K562 (cell line): ENCODE results near the gene SLIT1. TPM values are rescaled to one million over a fixed set of nuclear protein-coding genes. Genes with fewer than 3 reads are reported as not detected.

ENCODE experiments used
- ATAC-seq: fragments of 200-7000 bp; cut with Tn5 transposase; 3 replicates; pipeline ENCODE4 v1.9.1; 2020; ENCODE audit warnings: moderate library complexity
- BruUV-seq: library from RNA; stranded (reverse); fragments of 400-500 nt; replicated peaks from 2 replicates; lab custom pipeline; 2021; lab: Mats Ljungman, UMichigan
- CTCF ChIA-PET: fragments of 300-600 bp; formaldehyde crosslinking; extraction: SDS; loops from one replicate; lab custom pipeline; 2021; ENCODE audit warnings: low intra/inter-chr PET ratio; lab: Yijun Ruan, JAX
- POLR2A ChIA-PET: fragments of 300-600, 350-650 bp; sonication (Branson Sonifier 250); formaldehyde crosslinking; extraction: SDS; loops from one replicate; lab custom pipeline; 2021; ENCODE audit warnings: antibody characterized with exemption, inconsistent platforms; lab: Yijun Ruan, JAX
- DNase-seq, 4 experiments: peaks; one replicate each; pipeline versions ENCODE4 v3.0.0 to v3.0.0-alpha.2; 2011 to 2018; ENCODE audit warnings: low spot score in 3 of 4, mixed read lengths in 3 of 4; ENCODE audit errors: extremely low read depth in 1 of 4
- FAIRE-seq: peaks from 2 replicates; lab custom pipeline; 2011; peaks lifted over from hg19 to GRCh38; lab: Jason Lieb, UNC
- H2AFZ ChIP-seq: 2 replicates; pipeline ENCODE4 v1.6.0; 2011; ENCODE audit warnings: low read depth, low read length, control low read depth, inconsistent platforms
- H3K27ac ChIP-seq: fragments of 200-600 bp; 3 replicates; pipeline ENCODE4 v1.8.0; 2011; ENCODE audit warnings: low read depth, mild to moderate bottlenecking, control low read depth, inconsistent platforms, low read length, moderate library complexity, mixed read lengths; ENCODE audit errors: extremely low read depth
- H3K27me3 ChIP-seq, 2 experiments: fragments of 300-600 bp in 1 of 2; 2 replicates in 1 of 2; 3 replicates in 1 of 2; pipeline versions ENCODE4 v1.6.0 to v1.8.0; 2011; ENCODE audit warnings: inconsistent platforms in 2 of 2, low read length in 2 of 2, mild to moderate bottlenecking in 1 of 2, mixed read lengths in 1 of 2, moderate library complexity in 1 of 2; ENCODE audit not compliant: control insufficient read depth in 2 of 2, insufficient read depth in 2 of 2
- H3K36me3 ChIP-seq: fragments of 300-600 bp; 3 replicates; pipeline ENCODE4 v1.8.0; 2011; ENCODE audit warnings: mild to moderate bottlenecking, low read length, inconsistent platforms; ENCODE audit not compliant: control insufficient read depth, insufficient read depth
- H3K4me1 ChIP-seq, 2 experiments: fragments of 200-600 bp in 1 of 2; replicated peaks in 1 of 2; 2 replicates in 1 of 2; 3 replicates in 1 of 2; pipeline versions ENCODE4 v1.5.1 to v1.8.0; 2011; ENCODE audit warnings: inconsistent platforms in 2 of 2, low read length in 2 of 2, mild to moderate bottlenecking in 1 of 2, mixed read lengths in 1 of 2, moderate library complexity in 1 of 2; ENCODE audit not compliant: control insufficient read depth in 2 of 2, insufficient read depth in 2 of 2
- H3K4me2 ChIP-seq: 2 replicates; pipeline ENCODE4 v1.6.1; 2011; ENCODE audit warnings: low read length, control low read depth, inconsistent platforms, mixed read lengths; ENCODE audit not compliant: insufficient read depth
- H3K4me3 ChIP-seq: fragments of 200-600 bp; sonication (generic), shearing (Covaris generic); 2 replicates; pipeline ENCODE4 v1.5.1; 2016; ENCODE audit warnings: control low read depth, inconsistent platforms
- H3K79me2 ChIP-seq: fragments of 200-600 bp; 3 replicates; pipeline ENCODE4 v1.8.0; 2011; ENCODE audit warnings: low read length, inconsistent platforms; ENCODE audit not compliant: control insufficient read depth, insufficient read depth
- H3K9ac ChIP-seq, 2 experiments: 2 replicates each; pipeline versions ENCODE4 v1.6.0 to v1.6.1; 2011; ENCODE audit warnings: low read depth in 2 of 2, low read length in 2 of 2, control low read depth in 1 of 2, inconsistent platforms in 1 of 2, mild to moderate bottlenecking in 1 of 2, mixed read lengths in 1 of 2; ENCODE audit not compliant: insufficient read depth in 1 of 2
- H3K9me1 ChIP-seq: one replicate; pipeline ENCODE4 v1.6.0; 2011; ENCODE audit warnings: inconsistent platforms, mild to moderate bottlenecking, low read length, moderate library complexity; ENCODE audit not compliant: control insufficient read depth, insufficient read depth
- H3K9me3 ChIP-seq: replicated peaks from 2 replicates; pipeline ENCODE4 v1.5.1; 2011; ENCODE audit warnings: low read depth, low read length, inconsistent platforms; ENCODE audit not compliant: control insufficient read depth, insufficient read depth
- H4K20me1 ChIP-seq: replicated peaks from 2 replicates; pipeline ENCODE4 v1.6.1; 2011; ENCODE audit warnings: low read length, inconsistent platforms, mixed read lengths; ENCODE audit not compliant: control insufficient read depth, insufficient read depth
- ARID1B ChIP-seq: fragments of 450-650 bp; IDR thresholded peaks from 2 replicates; pipeline ENCODE4 v1.6.1; 2016; ENCODE audit warnings: antibody characterized with exemption, mild to moderate bottlenecking, inconsistent platforms
- CEBPB ChIP-seq: fragments of 450-650 bp; IDR thresholded peaks from 2 replicates; pipeline ENCODE4 v1.6.1; 2016; ENCODE audit warnings: missing genetic modification characterization, missing compliant biosample characterization
- CHD4 ChIP-seq: fragments of 200-600 bp; sonication (generic); IDR thresholded peaks from 3 replicates; pipeline ENCODE4 v1.6.1; 2012; ENCODE audit warnings: low read depth, mild to moderate bottlenecking, mixed read lengths, low read length, inconsistent platforms; ENCODE audit not compliant: insufficient read depth, insufficient replicate concordance, poor library complexity, severe bottlenecking
- EZH2 ChIP-seq: IDR thresholded peaks from 2 replicates; pipeline ENCODE4 v1.6.1; 2012; ENCODE audit warnings: low read depth, mild to moderate bottlenecking, inconsistent platforms, low read length, borderline replicate concordance
- FOXJ2 ChIP-seq: fragments of 200-800 bp; sonication (Bioruptor generic); IDR thresholded peaks from 2 replicates; pipeline ENCODE4 v1.6.1; 2016; ENCODE audit warnings: missing genetic modification characterization, missing compliant biosample characterization
- HMGN3 ChIP-seq: IDR thresholded peaks from 2 replicates; pipeline ENCODE4 v1.6.1; 2011; ENCODE audit warnings: borderline replicate concordance, low read depth, mild to moderate bottlenecking, mixed read lengths, low read length; ENCODE audit not compliant: insufficient read length; ENCODE audit errors: extremely low read depth
- RAD21 ChIP-seq, 2 experiments: fragments of 250-450 bp in 1 of 2; fragments of 450-650 bp in 1 of 2; sonication (Bioruptor Pico) in 1 of 2; formaldehyde crosslinking in 1 of 2; IDR thresholded peaks in 1 of 2; conservative IDR thresholded peaks in 1 of 2; 2 replicates each; pipeline versions ENCODE4 v1.4.0 to v1.8.0; 2020 to 2022; ENCODE audit warnings: mild to moderate bottlenecking in 2 of 2, moderate library complexity in 1 of 2
- SP1 ChIP-seq: sonication (generic); formaldehyde crosslinking; IDR thresholded peaks from 2 replicates; pipeline ENCODE4 v1.8.1; 2022; ENCODE audit warnings: mild to moderate bottlenecking, missing genetic modification reagents
- SREBF2 ChIP-seq: sonication (generic); formaldehyde crosslinking; IDR thresholded peaks from 2 replicates; pipeline ENCODE4 v1.4.0; 2020; ENCODE audit warnings: mild to moderate bottlenecking, missing genetic modification reagents
- TFAM ChIP-seq: fragments of 250-450 bp; sonication (Bioruptor Pico); conservative IDR thresholded peaks from 2 replicates; pipeline ENCODE4 v1.5.0; 2021; ENCODE audit warnings: mild to moderate bottlenecking, moderate library complexity
- ZNF384 ChIP-seq: IDR thresholded peaks from 2 replicates; pipeline ENCODE4 v1.6.1; 2012; ENCODE audit warnings: low read depth, low read length, improper control_type of control experiment
- ZNF551 ChIP-seq: fragments of 250-450 bp; sonication (Bioruptor Pico); IDR thresholded peaks from 2 replicates; pipeline ENCODE4 v1.5.0; 2021; ENCODE audit warnings: mild to moderate bottlenecking, moderate library complexity
- WGBS: fragments of 100-300 bp; shearing (Covaris generic); methylation state at CpG from one replicate; pipeline ENCODE4 v1.1.6; 2016; ENCODE audit warnings: low coverage, mixed read lengths; ENCODE audit not compliant: insufficient coverage; ENCODE audit errors: missing lambda C conversion rate; 5-methylcytosine and 5-hydroxymethylcytosine counted together
- in situ Hi-C: fragments of 300-500 bp; cut with MboI; formaldehyde crosslinking; loops from 4 replicates; pipeline ENCODE4 v1.15.0; 2018; ENCODE audit warnings: inconsistent platforms, mixed read lengths
- intact Hi-C: fragments of 100-400 bp; cut with micrococcal nuclease; formaldehyde crosslinking; loops from 2 replicates; pipeline ENCODE4 v1.14.2; 2022
- polyA plus RNA-seq, 8 experiments: library from polyadenylated mRNA; depleted of rRNA in 4 of 8; stranded (reverse) in 5 of 8; unstranded in 3 of 8; fragments of >200 nt; fragmentation: Nextera tagmentation in 2 of 8; fragmentation: Illumina TruSeq in 1 of 8; extraction: Ambion mirVana in 2 of 8; extraction: Trizol in 1 of 8; gene quantifications; 2 replicates each; pipeline versions ENCODE4 v1.2.1 to v1.2.3, GENCODE V29; 2011 to 2014; ENCODE audit warnings: inconsistent platforms in 1 of 8, missing spikeins in 1 of 8
- total RNA-seq, 7 experiments: library from RNA; depleted of rRNA in 6 of 7; stranded (reverse); fragments of >200 nt in 6 of 7; fragmentation: Illumina TruSeq in 2 of 7; extraction: Trizol in 2 of 7; gene quantifications; 2 replicates each; pipeline versions ENCODE4 v1.2.1 to v1.2.3, GENCODE V29; 2011 to 2021; ENCODE audit warnings: low replicate concordance in 1 of 7

The SLIT1 gene
- total and polyA plus RNA-seq, 9 of the 15 experiments (the other 6 are each of a cell fraction or from before 2014, with no cell fraction given) = 0.01 to 0.11 (median 0.04) TPM; not detected in 3

DNA sequence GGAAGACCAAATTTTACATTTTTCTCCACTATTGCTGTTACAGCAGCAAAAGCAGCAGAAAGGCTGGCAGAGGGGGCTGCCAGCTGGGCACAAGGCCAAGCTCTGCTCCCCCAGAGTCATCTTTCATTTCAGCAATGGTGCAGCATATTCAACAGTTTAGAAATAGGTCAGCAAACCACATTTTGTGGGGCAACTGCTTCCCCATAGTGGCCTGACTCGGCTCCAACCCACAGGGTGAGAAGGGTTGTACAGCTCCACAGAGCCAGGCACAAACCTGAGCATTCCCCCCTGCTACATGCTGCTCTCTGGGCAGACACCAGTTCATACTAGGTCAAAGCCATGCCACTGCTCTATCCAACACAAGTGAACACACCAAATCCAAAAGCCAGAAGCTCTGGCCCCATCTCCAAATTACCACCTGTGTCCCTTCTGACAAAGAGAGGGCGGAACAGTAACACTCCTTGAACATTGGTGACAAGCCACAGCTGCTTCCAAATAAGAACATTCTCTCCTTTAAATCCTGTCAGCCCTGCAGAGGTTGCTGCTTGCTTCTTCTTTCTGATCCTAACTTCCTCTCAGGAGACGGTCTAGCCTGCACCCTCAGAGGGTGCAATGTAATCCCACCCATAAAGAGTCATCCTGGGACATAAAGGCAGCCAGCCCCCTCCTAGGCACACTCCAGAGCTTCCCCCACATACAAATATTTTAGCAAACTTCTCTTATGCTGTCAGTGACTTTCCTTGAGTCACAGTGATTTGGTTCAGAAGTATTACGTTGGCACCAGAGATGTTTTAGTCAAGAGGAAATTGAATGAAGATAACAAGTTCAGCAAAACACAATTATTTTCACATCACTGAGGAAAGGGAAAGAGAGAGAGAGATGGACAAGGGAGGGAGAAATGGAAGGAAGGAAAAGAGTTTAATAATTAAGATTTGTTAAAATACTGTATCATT, 39.0 kb upstream of the SLIT1 start (continued):
- TF ChIP-seq ZNF551 (no peak), HMGN3 (no peak), ZNF384 (no peak), TFAM (CRISPR knock-in tag) (no peak), CHD4 (no peak)

DNA sequence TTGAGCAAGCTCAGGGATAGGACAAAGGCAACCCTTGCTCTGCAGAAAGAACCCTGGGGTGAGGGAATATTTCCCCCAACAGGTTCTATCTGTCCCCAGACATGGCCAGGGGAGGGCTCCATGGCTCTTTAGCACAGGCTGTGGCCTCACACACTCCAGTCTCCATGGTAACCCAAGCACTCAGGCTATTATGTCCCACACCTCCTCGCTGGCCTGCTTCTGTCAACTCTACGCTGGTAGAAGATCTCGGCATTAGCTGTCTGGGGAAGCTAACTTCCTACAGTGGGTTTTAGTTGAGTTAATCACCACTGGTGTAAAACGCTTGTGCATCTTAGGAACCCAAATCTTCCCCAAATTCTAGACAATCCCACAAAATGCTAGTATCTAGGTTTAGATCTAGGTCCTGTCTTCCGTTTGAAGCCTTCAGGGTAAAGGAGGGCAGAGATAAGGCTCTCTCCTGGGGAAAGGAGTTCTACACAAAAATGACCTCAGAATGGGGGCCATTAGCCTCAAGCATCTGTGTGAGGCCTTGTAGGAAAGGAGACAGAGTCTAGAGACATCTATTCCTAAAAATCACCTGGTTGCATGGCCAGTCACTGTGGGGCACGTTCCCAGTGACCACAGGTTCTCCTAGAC, 36.7 kb upstream of the SLIT1 start:
- peak overlapping the region; percentile 52; the same call in 2 of the 3 replicates for H3K27ac ChIP-seq
- ChIA-PET CTCF (interaction anchor here (0.7 to 1.0 kb wide), 3 partner anchors 12 to 150 kb away, joined by 3 read pairs; no protein-coding TSS in a partner anchor), POLR2A (interaction anchor here (1.0 kb wide), 1 partner anchor 12 kb away, joined by 5 read pairs; no protein-coding TSS in a partner anchor)
- 0 out of 2 replicates have a peak overlapping the region, but pooled peaks have one; percentile 37 for H2AFZ ChIP-seq
- no peaks in the 10 kb centered on the region for H3K27me3 ChIP-seq
- no peaks in the 10 kb centered on the region for H3K9me3 ChIP-seq
- in situ Hi-C loops = no loop called here
- H4K20me1 ChIP-seq = peaks cover 9% of the 10 kb centered on the region; the same call in 1 of the 2 replicates
- FAIRE-seq = peak; percentile 84
- DNase-seq = peak; percentile 63 to 83 (median 74)
- no peak overlapping the region for H3K4me3 ChIP-seq
- ATAC-seq = peak; percentile 99
- WGBS = 2% methylated on average over 6 of the region's 6 CpGs
- peak overlapping the region in 1 of 2 experiments; percentile 28; a peak in 2 of 4 replicates for H3K9ac ChIP-seq
- peak overlapping the region; percentile 38 for H3K4me2 ChIP-seq
- peaks cover 31% of the 10 kb centered on the region; the same call in 2 of the 3 replicates for H3K36me3 ChIP-seq
- no TSS peak for BruUV-seq
- peaks cover 5% of the 10 kb centered on the region for H3K9me1 ChIP-seq
- no peaks in the 10 kb centered on the region for H3K79me2 ChIP-seq
- peaks cover 3 to 14% of the 10 kb centered on the region in 2 experiments; a peak in 4 of 5 replicates for H3K4me1 ChIP-seq
- intact Hi-C loops = no loop called here
- no peak for TF ChIP-seq CEBPB (tag)
- TF ChIP-seq SREBF2 = no peak
- TF ChIP-seq RAD21 (CRISPR knock-in tag; conservative IDR thresholded peaks at IDR 0.05 in 1 of 2, IDR thresholded peaks at IDR 0.05 in 1 of 2) = peak in 1 of 2 experiments; percentile 44; a peak in 2 of 4 replicates
- TF ChIP-seq SP1 (CRISPR knock-in tag) = no peak
- TF ChIP-seq FOXJ2 (tag) = no peak
- TF ChIP-seq ARID1B = peak; percentile 46
- no peak for TF ChIP-seq EZH2
